ENCODE data around the gene CALCR. TPM values are rescaled to one million over a fixed set of nuclear protein-coding genes. Genes with fewer than 3 reads are reported as not detected.

The CALCR gene
- total RNA-seq, 2 experiments from 2014 or later: not detected

DNA sequence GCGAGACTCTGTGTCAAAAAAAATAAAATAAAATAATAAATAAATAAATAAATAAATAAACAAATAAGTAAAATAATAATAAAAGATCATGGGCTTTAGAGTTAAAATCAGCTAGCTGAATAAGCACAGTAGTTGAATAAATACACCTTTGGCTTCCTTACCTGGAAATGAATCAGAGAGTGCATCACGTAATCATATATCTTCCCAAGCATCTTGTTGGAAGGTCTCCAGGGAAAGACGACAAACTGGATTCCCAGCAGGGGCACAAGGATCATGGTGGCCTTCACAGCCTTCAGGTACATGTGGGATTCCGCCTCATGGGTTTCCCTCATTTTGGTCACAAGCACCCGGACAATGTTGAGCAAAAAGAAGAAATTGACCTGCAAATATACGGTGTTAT, 138.7 kb downstream of the CALCR start:
- Histone ChIP-seq H3K27ac (ENCODE audit: low read depth, low read length, poor library complexity, severe bottlenecking) (no peak overlapping the region), H2AFZ (ENCODE audit: low read length) (no peak overlapping the region), H3K4me2 (ENCODE audit: low read length) (no peak overlapping the region), H3K9me3 (ENCODE audit: low read length) (no peaks in the 10 kb centered on the region), H3K36me3 (ENCODE audit: insufficient read depth, low read length) (no peaks in the 10 kb centered on the region), H3K4me3 (ENCODE audit: low read depth, low read length, poor library complexity, severe bottlenecking) (no peak overlapping the region), H3K79me2 (ENCODE audit: insufficient read depth, low read depth, low read length) (no peaks in the 10 kb centered on the region), H3K9me2 (ENCODE audit: insufficient read depth, low read length) (no peaks in the 10 kb centered on the region), H4K20me1 (ENCODE audit: insufficient read depth, low read length) (no peaks in the 10 kb centered on the region), H3K4me1 (ENCODE audit: insufficient read depth, low read length, poor library complexity, severe bottlenecking) (peaks cover 7% of the 10 kb centered on the region)
- ChIA-PET POLR2A (interaction anchor here (1.3 kb wide), 1 partner anchor 9 kb away, joined by 5 read pairs; no protein-coding TSS in a partner anchor), CTCF (ENCODE audit: unreplicated experiment) (no interaction called here)
- TF ChIP-seq EZH2phosphoT487 (IDR thresholded peaks at IDR 0.05; ENCODE audit: borderline replicate concordance, low read depth, low read length) (no peak), CTCF (conservative IDR thresholded peaks at IDR 0.05; ENCODE audit: low read length) (no peak)
- no TSS peak for BruUV-seq (replicated peaks)
- DNase-seq (ENCODE audit: low spot score): no peak
- intact Hi-C loops (cut with micrococcal nuclease; ENCODE audit: unreplicated experiment): no loop called here

GRCh38 chr7:93432130-93432529, 142.4 kb downstream of the CALCR start:
- no peak overlapping the region for H3K4me2 ChIP-seq (ENCODE audit: low read length)
- no peaks in the 10 kb centered on the region for H4K20me1 ChIP-seq (ENCODE audit: insufficient read depth, low read length)
- BruUV-seq (replicated peaks): no TSS peak
- TF ChIP-seq EZH2phosphoT487 (IDR thresholded peaks at IDR 0.05; ENCODE audit: borderline replicate concordance, low read depth, low read length) (no peak), CTCF (conservative IDR thresholded peaks at IDR 0.05; ENCODE audit: low read length) (no peak)
- no peaks in the 10 kb centered on the region for H3K79me2 ChIP-seq (ENCODE audit: insufficient read depth, low read depth, low read length)
- H2AFZ ChIP-seq (ENCODE audit: low read length): no peak overlapping the region
- DNase-seq (ENCODE audit: low spot score): no peak
- H3K4me3 ChIP-seq (ENCODE audit: low read depth, low read length, poor library complexity, severe bottlenecking): no peak overlapping the region
- H3K9me2 ChIP-seq (ENCODE audit: insufficient read depth, low read length): no peaks in the 10 kb centered on the region
- intact Hi-C loops (cut with micrococcal nuclease; ENCODE audit: unreplicated experiment): no loop called here
- CTCF ChIA-PET (ENCODE audit: unreplicated experiment): no interaction called here
- peaks cover 18% of the 10 kb centered on the region for H3K4me1 ChIP-seq (ENCODE audit: insufficient read depth, low read length, poor library complexity, severe bottlenecking)
- H3K36me3 ChIP-seq (ENCODE audit: insufficient read depth, low read length): no peaks in the 10 kb centered on the region
- H3K27ac ChIP-seq (ENCODE audit: low read depth, low read length, poor library complexity, severe bottlenecking): no peak overlapping the region
- POLR2A ChIA-PET: no interaction called here
- no peaks in the 10 kb centered on the region for H3K9me3 ChIP-seq (ENCODE audit: low read length)

GRCh38 chr7:93430917-93431588, 143.5 kb downstream of the CALCR start:
- no peaks in the 10 kb centered on the region for H3K79me2 ChIP-seq (ENCODE audit: insufficient read depth, low read depth, low read length)
- intact Hi-C loops (cut with micrococcal nuclease; ENCODE audit: unreplicated experiment): no loop called here
- H3K9me3 ChIP-seq (ENCODE audit: low read length): no peaks in the 10 kb centered on the region
- no peaks in the 10 kb centered on the region for H3K36me3 ChIP-seq (ENCODE audit: insufficient read depth, low read length)
- peak; percentile 31 for DNase-seq (ENCODE audit: low spot score)
- H4K20me1 ChIP-seq (ENCODE audit: insufficient read depth, low read length): no peaks in the 10 kb centered on the region
- no peak overlapping the region for H3K4me3 ChIP-seq (ENCODE audit: low read depth, low read length, poor library complexity, severe bottlenecking)
- H3K27ac ChIP-seq (ENCODE audit: low read depth, low read length, poor library complexity, severe bottlenecking): no peak overlapping the region
- H3K4me2 ChIP-seq (ENCODE audit: low read length): peak overlapping the region; percentile 44
- peak overlapping the region; percentile 62 for H2AFZ ChIP-seq (ENCODE audit: low read length)
- POLR2A ChIA-PET: interaction anchor here (0.6 to 1.2 kb wide), 3 partner anchors 13 to 54 kb away, joined by 4 read pairs; no protein-coding TSS in a partner anchor
- CTCF ChIA-PET (ENCODE audit: unreplicated experiment): no interaction called here
- no TSS peak for BruUV-seq (replicated peaks)
- H3K9me2 ChIP-seq (ENCODE audit: insufficient read depth, low read length): no peaks in the 10 kb centered on the region
- TF ChIP-seq CTCF (conservative IDR thresholded peaks at IDR 0.05; ENCODE audit: low read length) (no peak), EZH2phosphoT487 (IDR thresholded peaks at IDR 0.05; ENCODE audit: borderline replicate concordance, low read depth, low read length) (no peak)
- peaks cover 23% of the 10 kb centered on the region for H3K4me1 ChIP-seq (ENCODE audit: insufficient read depth, low read length, poor library complexity, severe bottlenecking)
